NOMO-1 (cell line): ENCODE measurements around the gene TOR3A.

Experiments
- DNase-seq, 2 experiments: peaks; one replicate each; lab custom pipeline; 2025; ENCODE audit not compliant: unreplicated experiment in 2 of 2; lab: John Stamatoyannopoulos, UW

TOR3A gene

GRCh38 chr1:179061360-179062282, 20.2 kb upstream of the TOR3A start:
- no peak for DNase-seq

- no peak for DNase-seq
Measured at GRCh38 chr1:179066471-179066870, 15.4 kb upstream of the TOR3A start.

GRCh38 chr1:179077396-179077795, 4.5 kb upstream of the TOR3A start:
- DNase-seq = no peak

GRCh38 chr1:179079113-179079761, 2.6 kb upstream of the TOR3A start:
- DNase-seq = peak; percentile 44 to 83

GRCh38 chr1:179080866-179081686, 794 bp upstream of the TOR3A start:
- peak; percentile 73 to 74 for DNase-seq

GRCh38 chr1:179082333-179082998, 596 bp downstream of the TOR3A start:
- peak in 1 of 2 experiments; percentile 24 for DNase-seq

- peak; percentile 43 for DNase-seq
Measured at GRCh38 chr1:179082999-179083335, 1.1 kb downstream of the TOR3A start.

- no peak for DNase-seq
Measured at GRCh38 chr1:179083533-179083932, 1.7 kb downstream of the TOR3A start.

- no peak for DNase-seq
Measured at GRCh38 chr1:179087665-179088064, 5.8 kb downstream of the TOR3A start.

GRCh38 chr1:179089827-179090482, 8.1 kb downstream of the TOR3A start:
- no peak for DNase-seq

- no peak for DNase-seq
Measured at GRCh38 chr1:179090522-179090921, 8.7 kb downstream of the TOR3A start.

- no peak for DNase-seq
Measured at GRCh38 chr1:179090923-179091322, 9.1 kb downstream of the TOR3A start.

GRCh38 chr1:179091691-179092165, 9.9 kb downstream of the TOR3A start:
- DNase-seq = no peak

- no peak for DNase-seq
Measured at GRCh38 chr1:179092896-179093461, 11.1 kb downstream of the TOR3A start.

- DNase-seq = no peak
Measured at GRCh38 chr1:179094818-179095217, 12.9 kb downstream of the TOR3A start.

GRCh38 chr1:179095377-179095776, 13.5 kb downstream of the TOR3A start:
- no peak for DNase-seq

- DNase-seq = no peak
Measured at GRCh38 chr1:179095924-179096323, 14.1 kb downstream of the TOR3A start.

- DNase-seq = no peak
Measured at GRCh38 chr1:179099891-179100290, 18.0 kb downstream of the TOR3A start.

GRCh38 chr1:179101566-179101965, 19.7 kb downstream of the TOR3A start:
- DNase-seq = no peak

- DNase-seq = no peak
Measured at GRCh38 chr1:179103999-179104398, 22.1 kb downstream of the TOR3A start.
